GM18519 (cell line): ENCODE data around the gene LOXHD1.

Source experiments
- ATAC-seq: cut with Tn5 transposase; IDR thresholded peaks from one replicate; pipeline ENCODE4 v1.9.1; 2021; ENCODE audit warnings: mild to moderate bottlenecking, moderate library complexity; ENCODE audit not compliant: unreplicated experiment, low FRiP score

LOXHD1 gene

GRCh38 chr18:46427216-46427995 lies 229.6 kb downstream of the LOXHD1 start:
- no peak for ATAC-seq
